HCT116 (cell line): ENCODE results near the gene NGEF. TPM values are rescaled to one million over a fixed set of nuclear protein-coding genes. Genes with fewer than 3 reads are reported as not detected.

Source experiments
- ATAC-seq: fragments of 200-7000 bp; cut with Tn5 transposase; 2 replicates; pipeline ENCODE4 v1.9.1; 2020; ENCODE audit warnings: mild to moderate bottlenecking, moderate library complexity
- BruUV-seq: library from RNA; stranded (reverse); fragments of 400-500 nt; replicated peaks from 2 replicates; lab custom pipeline; 2021; lab: Mats Ljungman, UMichigan
- CTCF ChIA-PET: fragments of 300-600 bp; sonication (Branson Sonifier 250); formaldehyde crosslinking; loops from one replicate; lab custom pipeline; 2021; ENCODE audit warnings: antibody characterized with exemption; lab: Charles Lee
- POLR2A ChIA-PET: fragments of 300-600, 350-600 bp; sonication (Branson Sonifier 250); formaldehyde crosslinking; loops from one replicate; lab custom pipeline; 2021; ENCODE audit warnings: antibody characterized with exemption; lab: Charles Lee
- RAD21 ChIA-PET, 2 experiments: fragments of 300-600 bp; sonication (Branson Sonifier 250); formaldehyde crosslinking; loops; one replicate each; lab custom pipeline; 2023; ENCODE audit warnings: low total read pairs in 2 of 2; ENCODE audit not compliant: uncharacterized antibody in 2 of 2, unreplicated experiment in 2 of 2, low non-redundant PET in 1 of 2; lab: Charles Lee
- DNase-seq: peaks from one replicate; pipeline ENCODE4 v3.0.0-alpha.2; 2010; ENCODE audit warnings: low read depth, low spot score
- H2AFZ ChIP-seq: fragments of 200-600 bp; shearing (Covaris generic), sonication (generic); 2 replicates; pipeline ENCODE4 v1.6.1; 2017; ENCODE audit warnings: low read depth, mixed run types, mixed read lengths, antibody characterized with exemption, low read length; ENCODE audit not compliant: poor library complexity, severe bottlenecking
- H3K27ac ChIP-seq: 2 replicates; pipeline ENCODE4 v1.5.1; 2012; ENCODE audit warnings: low read depth, low read length
- H3K27me3 ChIP-seq: fragments of 200-600 bp; sonication (generic); 2 replicates; pipeline ENCODE4 v1.6.1; 2016; ENCODE audit warnings: mixed run types, low read length, mixed read lengths; ENCODE audit not compliant: insufficient read depth
- H3K36me3 ChIP-seq, 2 experiments: fragments of 200-500 bp in 1 of 2; fragments of 200-600 bp in 1 of 2; sonication (Bioruptor generic) in 1 of 2; sonication (generic) in 1 of 2; 2 replicates each; pipeline versions ENCODE4 v1.5.1 to v1.6.1; 2014 to 2016; ENCODE audit warnings: low read length in 2 of 2, inconsistent platforms in 1 of 2, mixed read lengths in 1 of 2, mixed run types in 1 of 2; ENCODE audit not compliant: insufficient read depth in 2 of 2, control insufficient read depth in 1 of 2
- H3K4me1 ChIP-seq, 2 experiments: fragments of 200-600 bp in 1 of 2; sonication (generic) in 1 of 2; 2 replicates each; pipeline versions ENCODE4 v1.5.1 to v1.6.1; 2012 to 2017; ENCODE audit warnings: low read length in 2 of 2, inconsistent platforms in 1 of 2, mild to moderate bottlenecking in 1 of 2, mixed read lengths in 1 of 2, mixed run types in 1 of 2, moderate library complexity in 1 of 2; ENCODE audit not compliant: insufficient read depth in 2 of 2, control insufficient read depth in 1 of 2
- H3K4me2 ChIP-seq: fragments of 200-600 bp; sonication (generic); 2 replicates; pipeline ENCODE4 v1.6.1; 2017; ENCODE audit warnings: mixed run types, low read length, mixed read lengths
- H3K4me3 ChIP-seq, 2 experiments: fragments of 200-600 bp in 1 of 2; sonication (generic) in 1 of 2; replicated peaks in 1 of 2; 2 replicates each; pipeline ENCODE4 v1.5.1; 2011 to 2016; ENCODE audit warnings: low read length in 2 of 2, control low read depth in 1 of 2, low read depth in 1 of 2, mild to moderate bottlenecking in 1 of 2, mixed read lengths in 1 of 2, mixed run types in 1 of 2
- H3K79me2 ChIP-seq: fragments of 200-600 bp; sonication (generic); 2 replicates; pipeline ENCODE4 v1.6.1; 2017; ENCODE audit warnings: mild to moderate bottlenecking, mixed run types, low read length, moderate library complexity, mixed read lengths; ENCODE audit not compliant: insufficient read depth
- H3K9ac ChIP-seq: fragments of 200-600 bp; sonication (generic); 2 replicates; pipeline ENCODE4 v1.6.1; 2016; ENCODE audit warnings: low read length, mixed read lengths
- H3K9me2 ChIP-seq: fragments of 200-600 bp; sonication (generic), shearing (Covaris generic); 2 replicates; pipeline ENCODE4 v1.6.1; 2017; ENCODE audit warnings: mixed run types, mild to moderate bottlenecking, moderate library complexity; ENCODE audit not compliant: insufficient read depth
- H3K9me3 ChIP-seq, 2 experiments: fragments of 200-500 bp in 1 of 2; fragments of 200-600 bp in 1 of 2; sonication (Bioruptor generic) in 1 of 2; sonication (generic) in 1 of 2; 2 replicates each; pipeline ENCODE4 v1.6.1; 2014 to 2017; ENCODE audit warnings: low read length in 2 of 2, mixed read lengths in 2 of 2, inconsistent platforms in 1 of 2, low read depth in 1 of 2, mild to moderate bottlenecking in 1 of 2, mixed run types in 1 of 2, moderate library complexity in 1 of 2; ENCODE audit not compliant: control insufficient read depth in 1 of 2, insufficient read depth in 1 of 2
- H4K20me1 ChIP-seq: fragments of 200-600 bp; sonication (generic), shearing (Covaris generic); 2 replicates; pipeline ENCODE4 v1.6.1; 2017; ENCODE audit warnings: mixed run types, mild to moderate bottlenecking, moderate library complexity; ENCODE audit not compliant: insufficient read depth
- CBX3 ChIP-seq: IDR thresholded peaks from 2 replicates; pipeline ENCODE4 v1.6.1; 2012; ENCODE audit warnings: low read depth
- CEBPB ChIP-seq: IDR thresholded peaks from 2 replicates; pipeline ENCODE4 v1.6.1; 2012; ENCODE audit warnings: low read depth
- CTCF ChIP-seq, 3 experiments: fragments of 200-600 bp in 1 of 3; sonication (generic) in 1 of 3; IDR thresholded peaks in 2 of 3; conservative IDR thresholded peaks in 1 of 3; 2 replicates each; pipeline ENCODE4 v1.5.1; 2012 to 2017; ENCODE audit warnings: low read depth in 2 of 3, low read length in 2 of 3, antibody characterized with exemption in 1 of 3, borderline replicate concordance in 1 of 3, control low read depth in 1 of 3, mild to moderate bottlenecking in 1 of 3, mixed read lengths in 1 of 3, mixed run types in 1 of 3, moderate library complexity in 1 of 3; ENCODE audit not compliant: insufficient read depth in 1 of 3
- EGR1 ChIP-seq: IDR thresholded peaks from 2 replicates; pipeline ENCODE4 v1.6.1; 2012; ENCODE audit warnings: low read depth
- EZH2phosphoT487 ChIP-seq: fragments of 200-600 bp; IDR thresholded peaks from 2 replicates; pipeline ENCODE4 v1.6.1; 2018; ENCODE audit warnings: antibody characterized with exemption, borderline replicate concordance
- FOSL1 ChIP-seq: IDR thresholded peaks from 2 replicates; pipeline ENCODE4 v1.6.1; 2012; ENCODE audit warnings: low read depth
- JUND ChIP-seq: IDR thresholded peaks from 2 replicates; pipeline ENCODE4 v1.6.1; 2012
- MAX ChIP-seq: IDR thresholded peaks from 2 replicates; pipeline ENCODE4 v1.6.1; 2012
- POLR2A ChIP-seq: IDR thresholded peaks from 2 replicates; pipeline ENCODE4 v1.7.0; 2011; ENCODE audit warnings: borderline replicate concordance; ENCODE audit not compliant: insufficient read depth, insufficient read length; ENCODE audit errors: extremely low read depth
- POLR2AphosphoS5 ChIP-seq: IDR thresholded peaks from 2 replicates; pipeline ENCODE4 v1.6.1; 2011; ENCODE audit warnings: mild to moderate bottlenecking, low read depth, low read length, moderate library complexity
- RAD21 ChIP-seq: IDR thresholded peaks from 2 replicates; pipeline ENCODE4 v1.6.1; 2012; ENCODE audit warnings: low read depth, mild to moderate bottlenecking
- SIN3A ChIP-seq: IDR thresholded peaks from 2 replicates; pipeline ENCODE4 v1.6.1; 2012; ENCODE audit warnings: low read depth
- SP1 ChIP-seq: IDR thresholded peaks from 2 replicates; pipeline ENCODE4 v1.6.1; 2012; ENCODE audit warnings: low read depth
- SRF ChIP-seq: IDR thresholded peaks from 2 replicates; pipeline ENCODE4 v1.6.1; 2012; ENCODE audit warnings: low read depth
- YY1 ChIP-seq: IDR thresholded peaks from 2 replicates; pipeline ENCODE4 v1.6.1; 2011; ENCODE audit warnings: low read length, low read depth, moderate library complexity, mild to moderate bottlenecking; ENCODE audit not compliant: insufficient replicate concordance; ENCODE audit errors: extremely low read depth
- ZBTB33 ChIP-seq: IDR thresholded peaks from 2 replicates; pipeline ENCODE4 v1.6.1; 2011; ENCODE audit warnings: mild to moderate bottlenecking, low read length, moderate library complexity; ENCODE audit not compliant: insufficient replicate concordance; ENCODE audit errors: extremely low read depth
- ZFX ChIP-seq: fragments of 450-650 bp; IDR thresholded peaks from 2 replicates; pipeline ENCODE4 v1.6.1; 2017
- ZNF274 ChIP-seq: fragments of 200-500 bp; sonication (Bioruptor generic); IDR thresholded peaks from 2 replicates; pipeline ENCODE4 v1.6.1; 2014; ENCODE audit warnings: mild to moderate bottlenecking, low read depth, low read length, inconsistent platforms
- intact Hi-C: fragments of 100-400 bp; cut with micrococcal nuclease; formaldehyde crosslinking; loops from 2 replicates; pipeline ENCODE4 v1.10.0; 2022
- total RNA-seq: library from RNA; stranded (reverse); gene quantifications from one replicate; pipeline ENCODE4 v1.2.1, GENCODE V29; 2021; ENCODE audit not compliant: unreplicated experiment

NGEF gene
- total RNA-seq, 1 experiment from 2014 or later: 12.6 TPM

- no peaks in the 10 kb centered on the region for H3K79me2 ChIP-seq
- ChIA-PET POLR2A (interaction anchor here (0.7 kb wide), 1 partner anchor 139 kb away, joined by 3 read pairs; no protein-coding TSS in a partner anchor), CTCF (no interaction called here), RAD21 (no interaction called here)
- BruUV-seq: no TSS peak
- intact Hi-C loops: no loop called here
- H3K4me3 ChIP-seq: no peak overlapping the region
- H3K9ac ChIP-seq: no peak overlapping the region
- H4K20me1 ChIP-seq: no peaks in the 10 kb centered on the region
- H3K9me2 ChIP-seq: no peaks in the 10 kb centered on the region
- H3K27me3 ChIP-seq: no peaks in the 10 kb centered on the region
- TF ChIP-seq YY1 (no peak), EZH2phosphoT487 (no peak), POLR2AphosphoS5 (no peak), ZBTB33 (no peak), JUND (no peak), MAX (no peak), CBX3 (no peak), CTCF (IDR thresholded peaks at IDR 0.05 in 2 of 3, conservative IDR thresholded peaks at IDR 0.05 in 1 of 3; ENCODE audit: borderline replicate concordance in 1 of 3, insufficient read depth in 1 of 3, low read depth in 2 of 3, low read length in 2 of 3) (no peak), ZFX (no peak), FOSL1 (no peak), SP1 (no peak), SIN3A (no peak), POLR2A (no peak), RAD21 (no peak), ZNF274 (no peak), SRF (no peak), CEBPB (no peak), EGR1 (no peak)
- H2AFZ ChIP-seq: no peak overlapping the region
- no peak overlapping the region for H3K27ac ChIP-seq
- ATAC-seq (no peak), DNase-seq (no peak)
- no peaks in the 10 kb centered on the region for H3K9me3 ChIP-seq
- H3K36me3 ChIP-seq: no peaks in the 10 kb centered on the region
- peaks cover 0 to 14% of the 10 kb centered on the region in 2 experiments; a peak in 2 of 4 replicates for H3K4me1 ChIP-seq
- H3K4me2 ChIP-seq: no peak overlapping the region
Measured at GRCh38 chr2:233047206-233047605, 34.1 kb upstream of the NGEF start.
